GM23248 (cell line): ENCODE measurements around the gene SRRM4.

Experiments used
- EZH2 ChIP-seq: fragments of 200-600 bp; sonication (generic); IDR thresholded peaks from 2 replicates; pipeline ENCODE4 v1.6.1; 2018; ENCODE audit warnings: antibody characterized with exemption, mild to moderate bottlenecking; ENCODE audit not compliant: insufficient read depth, poor library complexity, severe bottlenecking
- EZH2phosphoT487 ChIP-seq: fragments of 200-600 bp; sonication (generic); IDR thresholded peaks from 2 replicates; pipeline ENCODE4 v1.6.1; 2018; ENCODE audit warnings: antibody characterized with exemption, moderate library complexity, mild to moderate bottlenecking, low read depth; ENCODE audit not compliant: insufficient read depth

- TF ChIP-seq EZH2 = no peak
- TF ChIP-seq EZH2phosphoT487 = no peak
These were observed 220.6 kb downstream of the SRRM4 start for GRCh38 chr12:119201789-119202543.
